GM19023 (cell line): ENCODE measurements around the gene OR2G3.

Source experiments
- ATAC-seq: cut with Tn5 transposase; IDR thresholded peaks from one replicate; pipeline ENCODE4 v1.9.1; 2021; ENCODE audit warnings: mild to moderate bottlenecking, moderate library complexity; ENCODE audit not compliant: unreplicated experiment

OR2G3 gene

GRCh38 chr1:247605286-247605685, at the start of gene OR2G3:
Gene OR2G3 (plus strand): TSS chr1:247605586. CDS start chr1:247605586, 0 bp downstream.
- ATAC-seq: no peak

GRCh38 chr1:247557926-247558674, 47.3 kb upstream of the OR2G3 start:
- no peak for ATAC-seq

- no peak for ATAC-seq
Observed at GRCh38 chr1:247561711-247562110, 43.7 kb upstream of the OR2G3 start.

- ATAC-seq: no peak
Observed at GRCh38 chr1:247562198-247562597, 43.2 kb upstream of the OR2G3 start.

- ATAC-seq: no peak
Observed at GRCh38 chr1:247574236-247574635, 31.1 kb upstream of the OR2G3 start.

- no peak for ATAC-seq
Observed at GRCh38 chr1:247574664-247575063, 30.7 kb upstream of the OR2G3 start.

- ATAC-seq: no peak
Observed at GRCh38 chr1:247576514-247576913, 28.9 kb upstream of the OR2G3 start.

GRCh38 chr1:247578946-247579460, 26.4 kb upstream of the OR2G3 start:
- ATAC-seq: no peak

GRCh38 chr1:247588060-247588459, 17.3 kb upstream of the OR2G3 start, which contains the start of gene OR2G2:
Gene OR2G2 (plus strand): TSS chr1:247588360. CDS start chr1:247588360, 0 bp downstream.
- no peak for ATAC-seq

- ATAC-seq: no peak
Observed at GRCh38 chr1:247613405-247613804, 8.0 kb downstream of the OR2G3 start.

- ATAC-seq: no peak
Observed at GRCh38 chr1:247614625-247615024, 9.2 kb downstream of the OR2G3 start.

GRCh38 chr1:247627951-247628350, 22.6 kb downstream of the OR2G3 start:
- no peak for ATAC-seq

- ATAC-seq: no peak
Observed at GRCh38 chr1:247638011-247638410, 32.6 kb downstream of the OR2G3 start.

GRCh38 chr1:247638781-247639180, 33.4 kb downstream of the OR2G3 start:
- ATAC-seq: no peak

- no peak for ATAC-seq
Observed at GRCh38 chr1:247639381-247639981, 34.1 kb downstream of the OR2G3 start.

- ATAC-seq: no peak
Observed at GRCh38 chr1:247642742-247643141, 37.4 kb downstream of the OR2G3 start.

GRCh38 chr1:247646867-247647266, 41.5 kb downstream of the OR2G3 start:
- ATAC-seq: no peak

GRCh38 chr1:247647864-247648263, 42.5 kb downstream of the OR2G3 start:
- no peak for ATAC-seq

- ATAC-seq: no peak
Observed at GRCh38 chr1:247653040-247653439, 47.7 kb downstream of the OR2G3 start.
